Measurements from ENCODE around the gene VSX2.
"Not testable (repeated sequence)": the region's sequence is repeated elsewhere in the genome, so short reads cannot be mapped to it uniquely, and the experiment has no call there.

The VSX2 gene

GRCh38 chr14:74260525-74261233 is 21.4 kb downstream of the VSX2 start:
- no peak for DNase-seq

DNA sequence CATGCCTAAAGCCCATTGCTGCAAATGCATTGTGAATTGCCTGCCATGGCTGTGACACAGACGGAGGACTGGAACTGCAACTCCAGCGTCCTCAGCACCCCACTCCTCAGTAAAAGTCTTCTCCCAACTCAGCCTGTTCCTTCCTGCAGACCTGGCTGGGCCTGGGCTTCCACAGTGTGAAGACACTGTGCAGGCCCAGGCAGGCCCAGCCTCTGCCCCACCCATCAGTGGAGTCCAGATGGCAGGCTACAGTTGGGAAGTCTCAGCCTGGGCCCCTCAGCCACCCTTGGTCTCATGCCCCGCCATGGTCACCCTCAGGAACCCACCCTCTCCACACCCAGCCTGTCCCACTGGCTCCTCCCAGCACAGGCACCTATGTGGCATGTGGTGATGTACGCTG is 22.0 kb downstream of the VSX2 start:
- DNase-seq = no peak

- no peak for DNase-seq
Observed at GRCh38 chr14:74262076-74262475, 22.8 kb downstream of the VSX2 start.

GRCh38 chr14:74263181-74263580 is 23.9 kb downstream of the VSX2 start:
- no peak for DNase-seq

- DNase-seq = no peak
Observed at GRCh38 chr14:74263921-74264320, 24.7 kb downstream of the VSX2 start.

DNA sequence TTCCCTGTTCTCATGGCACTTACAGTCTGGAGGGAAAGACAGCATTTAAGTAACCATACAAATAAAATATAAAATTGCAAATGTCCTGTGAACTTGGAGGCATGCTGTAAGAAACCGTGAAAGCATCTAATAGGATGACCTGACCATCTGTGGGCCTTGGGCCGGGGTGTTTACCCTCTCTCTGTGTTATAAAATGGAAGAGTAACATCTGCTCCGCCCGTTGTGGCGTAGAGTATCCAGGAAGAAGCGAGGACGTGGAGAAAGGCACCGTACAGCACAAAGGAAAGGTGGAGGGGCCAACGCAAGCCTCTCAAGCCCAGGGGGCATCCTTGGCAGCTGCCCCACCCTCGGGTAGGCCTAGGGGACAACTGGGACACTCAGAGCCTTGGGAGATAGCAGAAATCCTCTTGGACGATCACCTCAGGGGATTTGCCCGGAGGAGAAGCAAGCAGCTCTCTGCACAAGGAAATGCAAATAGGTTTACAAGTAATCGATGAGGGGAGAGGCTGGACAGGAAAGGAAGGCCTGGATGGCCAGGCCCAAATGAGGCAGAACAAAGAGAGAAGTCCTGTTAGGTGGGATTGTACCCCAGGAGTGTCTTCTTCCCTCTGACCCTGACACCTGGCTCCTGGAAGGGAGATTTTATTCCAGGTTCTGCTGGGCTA is 26.2 kb downstream of the VSX2 start:
- no peak for DNase-seq

DNA sequence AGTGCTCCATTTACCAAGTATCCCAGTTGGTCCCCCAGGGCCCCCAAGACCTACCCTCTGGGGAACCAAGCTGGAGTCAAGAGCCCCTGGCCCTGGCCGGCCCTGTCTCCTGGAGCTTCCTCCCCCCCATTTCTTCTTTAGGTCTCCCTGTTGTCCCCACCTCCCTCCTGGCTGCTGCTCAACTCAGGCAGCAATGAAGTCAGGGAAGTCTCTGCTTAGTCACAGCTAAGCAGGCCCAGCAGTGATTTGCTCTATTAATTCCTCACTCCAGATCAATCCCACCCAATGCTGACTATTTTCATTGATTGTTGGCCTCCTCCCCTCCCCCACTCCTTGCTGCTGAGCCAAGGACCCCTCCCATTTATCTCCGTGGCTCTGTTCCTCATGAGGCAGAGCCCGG is 28.3 kb downstream of the VSX2 start:
- DNase-seq = no peak

DNA sequence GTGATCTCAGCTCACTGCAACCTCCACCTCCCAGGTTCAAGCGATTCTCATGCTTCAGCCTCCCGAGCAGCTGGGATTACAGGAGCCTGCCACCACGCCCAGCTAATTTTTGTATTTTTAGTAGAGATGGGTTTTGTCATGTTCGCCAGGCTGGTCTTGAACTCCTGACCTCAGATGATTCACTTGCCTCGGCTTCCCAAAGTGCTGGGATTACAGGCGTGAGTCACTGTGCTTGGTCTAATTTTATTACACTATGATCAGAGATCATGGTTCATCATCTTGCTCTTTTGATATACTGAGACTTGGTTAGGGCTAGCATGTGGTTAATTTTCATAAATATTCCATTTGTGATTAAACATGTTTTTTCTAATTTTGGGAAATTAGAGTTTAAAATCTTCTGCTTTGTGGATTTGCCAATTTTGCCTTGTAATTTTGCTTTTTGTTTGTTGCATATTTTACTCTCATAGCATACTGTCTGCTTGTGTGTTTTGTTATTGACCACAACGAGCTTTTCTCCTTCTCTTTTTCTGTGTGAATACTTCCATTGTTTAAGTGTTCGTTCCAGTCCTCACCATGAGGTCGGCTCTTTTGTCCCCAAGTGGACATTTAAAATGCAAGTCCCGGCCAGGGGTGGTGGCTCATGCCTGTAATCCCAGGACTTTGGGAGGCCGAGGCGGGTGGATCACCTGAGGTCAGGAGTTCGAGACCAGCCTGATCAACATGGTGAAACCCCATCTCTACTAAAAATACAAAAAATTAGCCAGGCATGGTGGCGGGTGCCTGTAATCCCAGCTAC is 31.3 kb downstream of the VSX2 start:
- not testable (repeated sequence) for DNase-seq

- no peak for DNase-seq
Observed at GRCh38 chr14:74271365-74271764, 32.1 kb downstream of the VSX2 start.

DNA sequence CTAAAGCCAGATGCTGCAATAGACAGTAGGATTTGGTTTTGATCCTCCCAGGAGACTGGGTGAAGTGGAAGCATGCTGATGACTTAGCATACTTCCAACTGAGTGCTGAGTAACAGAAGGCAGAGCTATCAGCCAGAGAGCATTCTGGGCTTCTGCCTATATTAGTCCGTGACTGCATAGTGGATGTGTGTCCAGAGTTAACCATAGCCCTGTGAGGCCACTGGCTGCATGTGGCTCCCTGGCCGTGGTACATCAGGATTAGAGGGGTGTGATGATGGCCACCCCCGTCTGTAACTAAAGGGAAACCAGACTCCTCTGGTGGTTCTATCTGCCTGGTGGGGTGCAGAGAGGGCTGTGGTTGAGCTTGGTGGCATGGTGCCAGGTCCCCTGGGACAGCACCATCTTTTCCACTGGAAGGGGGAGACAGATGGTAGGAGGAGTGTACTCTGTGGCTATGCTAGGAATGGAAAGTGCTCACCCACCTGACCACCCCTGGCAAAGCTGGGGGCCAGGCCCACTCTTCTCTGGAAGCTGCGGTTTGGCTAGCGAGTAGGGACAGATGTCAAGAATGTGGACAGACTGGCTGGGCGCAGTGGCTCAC is 36.1 kb downstream of the VSX2 start:
- DNase-seq = no peak

DNA sequence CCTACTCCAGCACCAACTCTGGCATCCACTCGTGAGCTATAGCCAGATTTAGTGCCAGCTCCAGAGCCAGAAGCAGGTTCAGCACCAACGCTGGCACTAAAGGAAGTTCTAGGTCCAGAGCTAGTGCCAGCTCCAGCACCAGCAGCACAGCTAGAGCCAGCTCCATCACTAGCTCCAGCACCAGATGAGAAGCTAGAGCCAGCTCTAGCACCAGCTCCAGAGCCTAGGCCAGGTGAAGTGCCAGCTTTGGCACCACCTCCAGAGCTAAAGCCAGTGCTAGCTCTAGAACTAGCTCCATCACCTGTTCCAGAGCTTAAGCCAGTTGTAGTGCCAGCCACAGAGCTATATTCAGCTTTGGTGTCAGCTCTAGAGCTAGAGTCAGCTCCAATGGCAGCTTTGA is 38.8 kb downstream of the VSX2 start:
- DNase-seq = no peak

DNA sequence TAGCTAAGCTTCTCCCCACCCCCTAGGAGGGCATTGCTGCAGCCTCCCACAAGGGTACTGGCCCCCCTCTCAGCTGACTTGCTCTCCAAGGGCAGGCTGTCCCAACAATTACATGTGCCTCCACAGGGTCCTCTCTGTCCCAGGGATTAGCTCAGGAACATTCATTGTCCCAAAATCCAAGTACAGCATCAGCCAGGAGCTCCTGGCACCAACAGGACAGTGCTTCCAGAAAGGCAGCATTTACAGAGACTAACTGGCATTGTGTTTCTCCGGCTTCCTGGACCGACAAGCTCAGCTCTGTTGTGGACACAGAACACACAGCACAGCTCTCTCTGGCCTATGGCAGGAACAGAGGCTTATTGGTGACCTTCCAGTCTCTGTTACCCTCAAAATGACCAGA is 41.8 kb downstream of the VSX2 start:
- DNase-seq = no peak

GRCh38 chr14:74286736-74287135 is 47.5 kb downstream of the VSX2 start:
- DNase-seq = no peak

DNA sequence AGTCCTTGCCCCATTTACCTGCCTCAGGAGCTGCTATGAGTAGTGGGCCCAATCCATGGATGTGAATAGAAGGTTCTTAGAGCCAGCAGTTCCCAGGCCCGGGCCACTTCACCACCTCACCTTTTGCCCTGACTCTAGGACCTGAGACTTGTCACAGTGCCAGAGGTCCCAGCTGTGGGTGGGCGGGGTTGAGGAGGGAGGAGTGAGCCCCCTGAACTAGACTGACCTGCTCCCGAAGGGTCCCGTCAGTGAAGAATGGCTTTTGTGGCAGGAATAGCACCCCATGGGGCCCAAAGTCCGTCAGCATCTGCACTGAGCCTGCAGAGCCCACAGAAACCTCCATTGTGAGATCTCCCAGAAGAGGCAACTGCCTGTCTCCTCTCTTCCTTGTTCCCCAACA is 50.6 kb downstream of the VSX2 start:
- no peak for DNase-seq

DNA sequence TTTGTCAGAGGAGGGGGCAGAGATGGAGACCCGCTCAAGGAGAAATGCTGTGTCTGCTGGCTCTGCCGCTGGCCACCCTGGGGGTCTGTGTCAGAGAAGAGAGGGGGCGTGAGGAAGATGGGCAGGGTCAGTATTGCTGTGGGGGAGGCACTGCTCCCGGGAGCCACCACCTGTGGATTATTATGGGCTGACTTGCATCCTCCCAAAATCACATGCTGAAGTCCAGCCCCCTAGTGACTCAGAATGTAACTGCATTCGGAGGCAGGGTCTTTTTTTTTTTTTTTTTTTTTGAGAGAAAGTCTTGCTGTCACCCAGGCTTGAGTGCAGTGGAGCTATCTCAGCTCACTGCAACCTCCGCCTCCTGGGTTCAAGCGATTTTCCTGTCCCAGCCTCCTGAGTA is 51.2 kb downstream of the VSX2 start:
- DNase-seq = peak; percentile 13

DNA sequence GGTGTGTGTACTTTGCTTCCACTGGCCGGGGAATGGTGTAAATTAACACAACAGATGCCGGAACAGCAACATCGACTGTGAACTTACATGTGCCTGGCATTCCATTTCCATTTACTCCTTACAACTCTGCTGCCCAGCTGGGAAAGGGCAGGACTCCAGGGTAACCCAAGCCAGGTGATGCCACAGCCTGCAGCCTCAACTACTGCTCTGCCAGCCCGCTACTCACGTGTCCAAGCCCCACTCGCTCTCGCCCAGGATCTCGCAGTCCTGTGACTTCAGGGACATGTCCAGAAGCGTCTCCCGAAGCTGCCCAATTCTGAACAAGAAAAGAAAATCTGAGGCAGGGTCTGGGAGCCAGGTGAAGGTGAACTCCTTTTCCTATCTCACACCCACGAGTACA is 52.8 kb downstream of the VSX2 start:
- no peak for DNase-seq

- no peak for DNase-seq
Observed at GRCh38 chr14:74293606-74294005, 54.4 kb downstream of the VSX2 start.

GRCh38 chr14:74296037-74296467 is 56.8 kb downstream of the VSX2 start:
- DNase-seq = no peak

DNA sequence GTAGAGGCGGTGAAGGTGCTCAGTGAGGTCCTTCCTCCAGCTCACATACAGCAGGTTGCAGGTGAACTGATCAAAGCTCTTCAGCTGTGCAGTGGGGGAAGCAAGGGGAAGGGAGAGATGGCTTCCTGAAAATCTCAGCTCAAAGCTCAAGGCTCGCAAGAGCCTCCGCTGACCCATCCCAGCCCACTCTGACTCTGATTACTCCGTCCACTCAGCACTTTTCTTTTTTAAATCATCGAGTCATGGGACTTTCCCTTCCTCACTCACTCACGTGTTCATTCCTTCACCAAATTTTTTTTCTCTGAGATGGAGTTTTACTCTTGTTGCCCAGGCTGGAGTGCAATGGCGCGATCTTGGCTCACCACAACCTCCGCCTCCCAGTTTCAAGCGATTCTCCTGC is 58.7 kb downstream of the VSX2 start:
- DNase-seq = no peak

GRCh38 chr14:74299061-74299545 is 59.9 kb downstream of the VSX2 start:
- DNase-seq = peak; percentile 34

DNA sequence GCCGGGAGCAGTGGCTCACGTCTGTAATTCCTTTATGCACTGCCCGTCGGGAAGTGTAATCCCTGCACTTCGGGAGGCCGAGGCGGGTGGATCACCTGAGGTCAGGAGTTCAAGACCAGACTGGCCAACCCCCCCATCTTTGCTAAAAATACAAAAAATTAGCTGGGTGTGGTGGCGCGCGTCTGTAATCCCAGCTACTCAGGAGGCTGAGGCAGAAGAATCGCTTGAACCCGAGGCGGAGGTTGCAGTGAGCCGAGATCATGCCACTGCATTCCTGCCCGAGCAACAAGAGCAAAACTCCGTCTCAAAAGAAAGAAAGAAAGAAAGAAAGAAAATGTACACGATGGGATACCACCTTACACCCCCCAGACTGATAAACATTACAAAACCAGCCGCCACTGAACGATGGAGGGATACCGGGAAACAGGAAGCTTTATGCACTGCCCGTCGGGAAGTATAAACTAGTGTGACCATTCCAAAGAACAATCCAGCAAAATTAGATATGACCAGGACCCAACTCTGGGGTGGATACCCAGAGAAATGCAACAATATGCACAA is 62.4 kb downstream of the VSX2 start:
- no peak for DNase-seq

DNA sequence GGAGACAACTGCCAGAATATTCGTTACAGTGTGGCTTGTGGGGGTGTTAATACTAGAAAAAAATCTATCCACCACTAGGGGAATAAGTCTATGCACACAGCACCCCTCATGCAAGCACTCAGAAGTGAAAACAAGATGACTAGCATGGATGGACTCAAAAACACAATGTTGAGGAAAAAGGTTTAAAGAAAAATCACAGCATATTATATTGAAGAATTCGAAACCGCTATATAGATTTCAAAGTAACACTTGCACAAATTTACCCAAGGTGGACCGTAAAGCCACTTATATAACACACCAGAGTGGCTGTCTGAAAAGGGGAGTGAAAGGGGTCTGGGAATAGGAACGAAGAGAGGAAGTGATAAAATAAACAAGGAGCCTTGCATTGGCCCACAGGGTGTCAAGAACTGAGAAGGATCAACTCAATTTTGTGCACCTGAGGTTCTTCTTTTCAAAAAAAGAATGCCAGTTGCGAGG is 62.9 kb downstream of the VSX2 start:
- peak; percentile 64 for DNase-seq

Data from CD4-positive, alpha-beta T cell treated with Interleukin-21 for 1 hour (primary cell).